HG02852 (cell line): ENCODE measurements around the gene RANBP17.
"Not testable (repeated sequence)": the region's sequence is repeated elsewhere in the genome, so short reads cannot be mapped to it uniquely, and the experiment has no call there.

ENCODE experiments used
- ATAC-seq: cut with Tn5 transposase; IDR thresholded peaks from one replicate; pipeline ENCODE4 v1.9.1; 2021; ENCODE audit warnings: mild to moderate bottlenecking, moderate library complexity; ENCODE audit not compliant: unreplicated experiment

RANBP17 gene

GRCh38 chr5:170861917-170862766, at the start of gene RANBP17:
RANBP17 (plus strand) TSS chr5:170862018.
- ATAC-seq: no peak

GRCh38 chr5:170813231-170813630, 48.6 kb upstream of the RANBP17 start:
- ATAC-seq: no peak

DNA sequence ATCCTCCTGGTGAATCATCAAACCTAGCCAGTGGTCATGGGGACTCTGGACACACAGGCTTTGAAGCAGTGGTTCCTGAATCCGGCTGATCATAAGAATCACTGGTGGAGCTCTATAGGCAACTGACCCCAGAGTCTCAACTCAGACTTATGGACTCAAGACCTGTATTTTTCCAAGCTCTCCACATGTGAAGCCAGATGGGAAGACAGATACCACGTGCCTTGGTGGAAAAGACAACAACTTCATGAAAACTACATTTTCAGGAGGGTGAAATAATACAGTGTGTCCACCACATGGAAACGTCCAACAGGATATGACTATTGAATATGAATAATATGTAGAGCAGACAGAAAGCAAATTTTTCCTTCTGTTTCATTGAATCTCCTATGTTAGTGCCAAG, 44.6 kb upstream of the RANBP17 start:
- ATAC-seq: no peak

DNA sequence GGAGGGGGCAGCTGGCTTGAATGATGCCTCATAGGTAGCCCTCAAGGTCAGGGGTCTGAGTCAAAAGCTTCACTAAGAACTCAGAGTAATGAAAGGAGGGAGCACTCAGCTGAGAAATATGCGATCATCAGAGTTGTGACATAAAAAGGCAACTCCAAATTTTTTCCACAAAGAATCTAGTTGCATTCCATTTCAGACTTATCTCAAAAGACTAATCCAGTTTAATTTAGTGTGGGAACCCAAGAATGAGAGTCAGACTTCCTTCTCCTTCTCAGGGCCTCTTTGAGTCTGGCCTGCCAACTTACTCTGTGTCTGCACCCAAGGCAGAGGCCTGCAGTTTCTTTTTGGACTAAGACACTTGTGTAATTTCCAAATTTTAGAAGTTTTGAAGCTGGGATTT, 43.6 kb upstream of the RANBP17 start:
- ATAC-seq: no peak

DNA sequence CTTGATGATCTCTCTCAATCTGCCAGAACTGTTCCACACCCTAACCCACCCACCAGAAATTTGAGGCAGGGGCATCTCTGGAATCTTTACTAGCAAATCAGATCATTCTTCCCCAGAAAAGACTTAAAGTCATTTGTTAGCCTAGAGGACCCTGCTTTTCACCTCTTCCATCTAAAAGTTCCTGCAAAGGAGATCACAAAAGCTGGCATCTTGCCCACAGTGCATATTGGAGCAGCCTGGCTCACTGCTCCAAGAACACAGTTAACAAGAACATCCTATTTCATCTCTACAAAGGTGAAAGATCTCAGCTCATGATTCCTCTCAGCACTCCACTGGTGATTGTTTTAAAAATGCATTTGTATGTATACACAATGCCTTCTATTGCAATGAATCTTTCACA, 42.0 kb upstream of the RANBP17 start:
- ATAC-seq: no peak

DNA sequence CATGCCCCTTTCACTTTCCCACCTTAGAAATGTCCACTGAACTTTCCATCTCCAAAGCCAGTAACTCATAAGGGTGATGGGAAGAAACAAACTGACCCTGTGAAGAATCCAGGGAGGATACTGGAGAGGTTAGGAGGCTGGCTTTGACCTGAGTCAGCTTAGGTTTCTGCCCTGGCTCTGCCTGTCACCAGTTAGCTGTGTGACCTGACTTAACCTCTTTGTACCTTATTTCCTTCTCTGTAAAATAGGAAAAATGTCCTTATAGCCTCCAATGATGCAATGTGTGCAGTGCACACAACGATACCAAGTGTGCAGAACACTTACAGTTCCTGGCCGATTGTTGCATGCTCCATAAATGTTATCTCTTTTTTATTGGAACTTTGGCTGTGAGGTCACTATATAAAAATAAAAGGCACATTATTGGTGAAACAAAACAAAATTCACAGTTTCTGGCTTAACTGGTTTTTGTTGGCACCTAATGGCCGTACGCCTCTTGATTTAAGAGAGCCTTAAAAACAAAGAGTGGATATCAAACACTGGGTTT, 40.5 kb upstream of the RANBP17 start:
- no peak for ATAC-seq

DNA sequence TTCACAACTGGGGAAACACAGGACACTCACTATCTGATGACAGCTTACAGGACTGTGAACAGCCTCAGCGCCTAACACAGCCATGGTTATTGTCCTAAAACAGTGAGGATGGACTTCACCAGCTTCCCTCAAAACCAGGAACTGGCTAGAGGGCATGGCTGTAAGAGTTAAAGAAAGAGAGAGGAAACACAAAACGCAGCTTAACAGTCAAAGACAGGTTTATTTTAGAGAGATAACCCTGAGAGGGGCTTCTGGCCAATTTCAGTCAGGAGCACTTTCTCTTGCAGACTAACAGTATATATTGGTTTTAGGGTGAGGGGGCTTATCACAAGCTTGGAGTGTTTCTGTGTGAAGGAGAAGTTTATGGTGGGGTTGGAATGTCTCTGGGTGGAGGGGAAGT, 35.7 kb upstream of the RANBP17 start:
- no peak for ATAC-seq

DNA sequence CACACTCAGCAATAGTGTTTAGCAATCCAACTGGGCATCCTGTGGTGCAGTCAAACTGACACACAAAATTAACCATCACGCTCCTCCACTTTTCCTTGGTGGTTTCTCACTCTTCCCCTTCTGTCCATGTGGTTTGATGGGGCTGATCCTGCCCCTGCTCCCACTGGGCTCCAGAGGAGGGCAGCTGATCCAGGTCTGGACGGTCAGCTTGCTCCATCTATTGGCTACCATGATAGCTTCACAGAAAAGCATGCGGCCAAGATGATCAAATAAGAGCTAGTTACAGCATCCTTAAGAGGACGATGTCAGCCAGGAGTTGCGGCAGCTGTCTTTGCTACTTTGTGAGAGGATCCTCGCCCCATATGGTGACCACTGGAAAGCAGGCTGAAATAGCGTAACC, 29.6 kb upstream of the RANBP17 start:
- ATAC-seq: no peak

DNA sequence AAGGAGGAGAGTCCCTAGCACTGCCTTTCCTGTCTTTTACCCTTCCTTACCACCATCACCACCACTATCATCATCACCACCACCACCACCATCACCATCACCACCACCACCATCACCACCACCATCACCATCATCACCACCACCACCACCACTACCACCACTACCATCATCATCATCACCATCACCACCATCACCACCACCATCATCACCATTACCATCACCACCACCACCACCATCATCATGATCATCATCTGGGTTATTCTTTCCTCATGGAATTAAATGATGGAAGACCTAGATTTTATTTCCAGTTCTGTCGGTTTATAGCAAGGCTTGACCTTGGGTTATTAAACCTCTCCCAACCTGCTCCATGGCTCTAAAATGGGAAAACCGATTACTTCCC, 27.8 kb upstream of the RANBP17 start:
- not testable (repeated sequence) for ATAC-seq

DNA sequence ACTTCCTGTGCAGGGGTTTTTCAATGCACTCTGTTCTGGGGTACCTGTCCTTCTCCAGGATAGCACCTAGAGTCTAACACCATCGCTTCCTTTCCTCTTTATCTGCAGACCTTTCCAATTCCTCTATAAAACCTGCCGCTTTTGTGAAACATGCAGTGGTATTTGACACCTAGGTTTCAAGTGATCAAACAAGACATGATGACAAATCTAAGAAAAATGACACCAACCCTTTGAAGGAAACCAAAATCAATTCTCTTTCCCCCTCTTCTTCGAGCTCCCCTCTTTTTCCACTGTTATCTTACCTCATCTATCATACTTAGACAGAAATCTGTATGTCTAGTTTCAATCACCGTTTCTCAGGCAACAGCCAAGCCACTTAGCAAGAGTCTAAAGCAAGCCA, 25.6 kb upstream of the RANBP17 start:
- no peak for ATAC-seq

DNA sequence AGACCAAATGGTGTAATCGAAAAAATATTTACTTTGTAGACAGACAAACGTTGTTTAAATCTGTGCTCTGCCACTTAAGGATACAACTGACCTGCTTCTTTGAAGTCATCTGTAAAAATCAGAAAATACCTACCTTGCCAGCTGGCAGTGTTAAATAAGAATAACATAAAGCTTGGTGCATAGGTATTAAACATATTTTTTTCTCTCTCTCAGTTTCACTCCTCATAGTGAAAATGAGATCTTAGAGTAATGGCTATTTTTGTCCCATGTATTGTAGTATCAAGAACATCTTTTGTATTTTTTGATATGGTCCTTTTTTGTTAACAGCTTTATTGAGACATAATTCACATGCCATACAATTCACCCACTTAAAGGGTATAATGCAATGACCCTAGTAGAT, 17.9 kb upstream of the RANBP17 start:
- ATAC-seq: no peak

GRCh38 chr5:170844651-170845050, 17.2 kb upstream of the RANBP17 start:
- ATAC-seq: no peak

GRCh38 chr5:170846416-170846815, 15.4 kb upstream of the RANBP17 start:
- ATAC-seq: no peak

DNA sequence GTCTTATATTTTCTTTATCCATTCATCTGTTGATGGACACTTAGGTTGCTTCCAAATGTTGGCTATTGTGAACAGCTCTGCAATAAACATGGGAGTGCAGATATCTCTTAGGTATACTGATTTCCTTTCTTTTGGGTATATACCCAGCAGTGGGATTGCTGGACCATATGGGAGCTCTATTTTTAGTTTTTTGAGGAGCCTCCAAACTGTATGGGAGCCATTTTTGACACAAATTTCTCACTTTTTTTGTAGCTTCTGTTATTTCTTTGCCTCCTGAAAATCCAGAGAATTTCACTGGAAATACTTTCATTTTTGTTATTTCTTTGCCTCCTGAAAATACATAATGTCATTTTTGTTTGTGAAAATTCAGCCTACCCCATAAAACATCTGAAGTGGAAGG, 15.0 kb upstream of the RANBP17 start:
- no peak for ATAC-seq

DNA sequence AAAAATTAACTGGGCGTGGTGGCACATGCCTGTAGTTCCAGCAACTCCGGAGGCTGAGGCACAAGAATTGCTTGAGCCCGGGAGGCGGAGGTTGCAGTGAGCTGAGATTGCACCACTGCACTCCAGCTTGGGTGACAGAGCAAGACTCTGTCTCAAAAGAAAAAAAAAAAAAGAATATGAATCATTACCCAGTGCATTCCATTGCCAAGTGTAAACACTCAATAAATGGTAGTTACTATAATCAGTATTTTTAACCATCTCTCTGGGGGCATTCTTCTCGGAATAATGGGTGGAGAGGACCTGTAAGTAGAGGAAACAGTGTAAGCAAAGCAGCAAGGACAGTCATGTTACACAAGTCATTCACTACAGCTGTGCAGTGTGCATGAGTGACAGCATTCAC, 13.8 kb upstream of the RANBP17 start:
- ATAC-seq: no peak

DNA sequence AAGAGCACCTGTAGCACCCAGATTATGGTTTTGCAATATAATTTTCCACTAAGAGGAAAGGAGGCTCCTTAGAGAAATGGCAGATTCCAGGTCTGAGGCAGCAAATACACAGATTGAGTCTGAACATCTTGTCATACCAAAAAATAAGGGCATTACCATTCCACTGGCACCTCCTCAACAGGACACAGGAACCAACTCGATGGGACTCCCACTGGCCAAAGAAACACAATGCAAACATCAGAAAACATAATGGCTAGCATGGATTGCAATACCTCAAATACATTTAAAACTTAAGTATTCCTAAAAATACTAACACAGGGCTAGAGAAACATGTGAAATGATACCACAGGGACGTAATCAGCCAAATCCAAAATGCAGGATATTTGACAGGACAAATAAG, 12.4 kb upstream of the RANBP17 start:
- ATAC-seq: no peak

DNA sequence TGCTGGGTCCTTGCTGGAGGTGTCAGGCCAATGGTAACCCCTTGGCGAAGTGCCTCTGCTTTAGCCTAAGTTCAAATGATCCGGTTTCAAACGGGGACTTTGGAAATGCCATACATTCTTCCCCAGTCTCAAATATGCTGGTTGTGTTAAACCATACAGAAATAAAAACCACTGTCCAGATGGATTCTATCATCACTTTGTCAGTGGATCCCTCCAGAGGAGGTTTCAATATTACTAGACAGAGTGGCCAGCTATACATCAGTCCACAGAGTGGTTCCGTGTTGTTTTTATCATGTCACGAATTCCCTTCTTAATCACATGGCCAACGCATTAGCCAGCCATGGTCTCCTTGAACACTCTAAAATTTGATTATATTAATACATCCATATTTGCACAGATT, 7.3 kb upstream of the RANBP17 start:
- ATAC-seq: no peak

DNA sequence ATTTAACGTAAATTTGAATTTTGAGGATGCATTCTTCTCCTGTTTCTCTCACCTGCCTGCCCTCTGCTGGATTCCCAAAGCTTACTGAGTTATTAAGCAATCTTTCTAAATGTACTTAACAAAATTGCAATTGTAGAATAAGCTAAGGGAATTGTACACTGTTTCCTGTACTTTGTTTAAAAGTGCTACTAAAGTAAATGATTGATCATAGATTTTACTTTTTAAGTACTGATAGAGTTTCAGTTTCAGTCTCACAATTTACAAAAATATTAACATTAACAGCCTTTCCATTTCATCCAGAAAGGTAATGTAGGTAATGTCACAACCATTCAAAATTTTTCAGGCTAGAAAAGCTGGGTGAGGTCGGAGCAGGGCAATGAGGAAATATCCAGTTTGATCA, 4.8 kb upstream of the RANBP17 start:
- ATAC-seq: no peak

DNA sequence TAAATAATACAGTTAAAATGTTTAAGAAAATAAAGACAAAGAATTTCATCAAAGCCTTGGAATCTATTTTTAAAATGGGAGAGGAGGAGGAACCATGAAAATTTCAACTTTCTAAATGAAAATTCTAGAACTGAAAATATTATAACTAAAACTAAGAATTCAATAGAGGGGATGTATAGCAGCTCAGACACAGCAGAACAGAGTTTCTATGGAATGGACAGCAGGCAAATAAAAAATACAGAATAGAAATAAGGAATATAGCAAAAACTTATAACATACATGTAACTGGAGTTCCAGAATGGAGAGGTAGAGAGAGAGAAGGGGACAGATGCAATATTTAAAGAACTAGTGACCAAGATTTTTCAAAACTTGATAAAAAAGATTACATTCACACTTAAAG, 1.4 kb upstream of the RANBP17 start:
- no peak for ATAC-seq

- no peak for ATAC-seq
Measured at GRCh38 chr5:170860818-170861666, 776 bp upstream of the RANBP17 start.

- no peak for ATAC-seq
Measured at GRCh38 chr5:170861667-170861916, 226 bp upstream of the RANBP17 start.

- no peak for ATAC-seq
Measured at GRCh38 chr5:170863646-170864045, 1.8 kb downstream of the RANBP17 start.
